ENCODE data around the gene ANKRD27. TPM values are rescaled to one million over a fixed set of nuclear protein-coding genes. Genes with fewer than 3 reads are reported as not detected.

ANKRD27 gene
- total RNA-seq, 1 experiment from 2014 or later: 46.0 TPM

- no peak for DNase-seq (ENCODE audit: low read depth)
- in situ Hi-C loops (cut with HindIII; ENCODE audit: low pct_unique_long_range_greater_than_20kb, low sequenced_read_pairs): no loop called here
Measured at GRCh38 chr19:32692727-32693061, 17.7 kb upstream of the ANKRD27 start.

GRCh38 chr19:32691952-32692726 is 17.2 kb upstream of the ANKRD27 start:
- in situ Hi-C loops (cut with HindIII; ENCODE audit: low pct_unique_long_range_greater_than_20kb, low sequenced_read_pairs): no loop called here
- peak; percentile 76 for DNase-seq (ENCODE audit: low read depth)

- in situ Hi-C loops (cut with HindIII; ENCODE audit: low pct_unique_long_range_greater_than_20kb, low sequenced_read_pairs): no loop called here
- peak; percentile 91 for DNase-seq (ENCODE audit: low read depth)
Measured at GRCh38 chr19:32691291-32691951, 16.4 kb upstream of the ANKRD27 start, which contains the start of gene NUDT19. TSS of gene NUDT19 (plus strand) at chr19:32691821. CDS start at chr19:32691961, 140 bp downstream.

GRCh38 chr19:32688311-32688710 is 13.3 kb upstream of the ANKRD27 start:
- in situ Hi-C loops (cut with HindIII; ENCODE audit: low pct_unique_long_range_greater_than_20kb, low sequenced_read_pairs): no loop called here
- DNase-seq (ENCODE audit: low read depth): no peak

- in situ Hi-C loops (cut with HindIII; ENCODE audit: low pct_unique_long_range_greater_than_20kb, low sequenced_read_pairs): no loop called here
- no peak for DNase-seq (ENCODE audit: low read depth)
Measured at GRCh38 chr19:32687681-32688080, 12.7 kb upstream of the ANKRD27 start.

- in situ Hi-C loops (cut with HindIII; ENCODE audit: low pct_unique_long_range_greater_than_20kb, low sequenced_read_pairs): no loop called here
- DNase-seq (ENCODE audit: low read depth): no peak
Measured at GRCh38 chr19:32686847-32687475, 12.0 kb upstream of the ANKRD27 start.

GRCh38 chr19:32682317-32682716 is 7.3 kb upstream of the ANKRD27 start:
- in situ Hi-C loops (cut with HindIII; ENCODE audit: low pct_unique_long_range_greater_than_20kb, low sequenced_read_pairs): no loop called here
- no peak for DNase-seq (ENCODE audit: low read depth)

GRCh38 chr19:32680986-32681385 is 6.0 kb upstream of the ANKRD27 start:
- no peak for DNase-seq (ENCODE audit: low read depth)
- in situ Hi-C loops (cut with HindIII; ENCODE audit: low pct_unique_long_range_greater_than_20kb, low sequenced_read_pairs): no loop called here

- DNase-seq (ENCODE audit: low read depth): no peak
- in situ Hi-C loops (cut with HindIII; ENCODE audit: low pct_unique_long_range_greater_than_20kb, low sequenced_read_pairs): no loop called here
Measured at GRCh38 chr19:32677657-32678056, 2.7 kb upstream of the ANKRD27 start.

- in situ Hi-C loops (cut with HindIII; ENCODE audit: low pct_unique_long_range_greater_than_20kb, low sequenced_read_pairs): no loop called here
Measured at GRCh38 chr19:32676895-32677359, 1.9 kb upstream of the ANKRD27 start.

GRCh38 chr19:32676186-32676894 is 1.4 kb upstream of the ANKRD27 start:
- DNase-seq (ENCODE audit: low read depth): no peak
- in situ Hi-C loops (cut with HindIII; ENCODE audit: low pct_unique_long_range_greater_than_20kb, low sequenced_read_pairs): no loop called here

More at GRCh38 chr19:32676895-32677359, 1.9 kb upstream of the ANKRD27 start:
- no peak for DNase-seq (ENCODE audit: low read depth)

GRCh38 chr19:32675720-32676185 is 773 bp upstream of the ANKRD27 start, which contains the start of gene RGS9BP:
TSS of gene RGS9BP (plus strand) at chr19:32675848. CDS start at chr19:32676264, 416 bp downstream.
- in situ Hi-C loops (cut with HindIII; ENCODE audit: low pct_unique_long_range_greater_than_20kb, low sequenced_read_pairs): no loop called here
- no peak for DNase-seq (ENCODE audit: low read depth)

GRCh38 chr19:32674153-32674930 is 638 bp downstream of the ANKRD27 start:
- in situ Hi-C loops (cut with HindIII; ENCODE audit: low pct_unique_long_range_greater_than_20kb, low sequenced_read_pairs): no loop called here
- DNase-seq (ENCODE audit: low read depth): no peak

- in situ Hi-C loops (cut with HindIII; ENCODE audit: low pct_unique_long_range_greater_than_20kb, low sequenced_read_pairs): no loop called here
- no peak for DNase-seq (ENCODE audit: low read depth)
Measured at GRCh38 chr19:32673573-32673972, 1.4 kb downstream of the ANKRD27 start.

GRCh38 chr19:32672841-32673240 is 2.1 kb downstream of the ANKRD27 start:
- in situ Hi-C loops (cut with HindIII; ENCODE audit: low pct_unique_long_range_greater_than_20kb, low sequenced_read_pairs): no loop called here
- no peak for DNase-seq (ENCODE audit: low read depth)

- no peak for DNase-seq (ENCODE audit: low read depth)
- in situ Hi-C loops (cut with HindIII; ENCODE audit: low pct_unique_long_range_greater_than_20kb, low sequenced_read_pairs): no loop called here
Measured at GRCh38 chr19:32671883-32672593, 2.9 kb downstream of the ANKRD27 start.

GRCh38 chr19:32669310-32669709 is 5.7 kb downstream of the ANKRD27 start:
- in situ Hi-C loops (cut with HindIII; ENCODE audit: low pct_unique_long_range_greater_than_20kb, low sequenced_read_pairs): no loop called here
- no peak for DNase-seq (ENCODE audit: low read depth)

All from Caki2 (cell line).